ENCODE measurements around the gene ABCB10. TPM values are rescaled to one million over a fixed set of nuclear protein-coding genes. Genes with fewer than 3 reads are reported as not detected.
"Not testable (repeated sequence)": the region's sequence is repeated elsewhere in the genome, so short reads cannot be mapped to it uniquely, and the experiment has no call there.

ABCB10 gene
- total and polyA plus RNA-seq, 8 donors = 3.8 to 8.6 (median 6.4) TPM

- Histone ChIP-seq H3K27me3 (no peaks in the 10 kb centered on the region), H3K36me3 (no peaks in the 10 kb centered on the region), H3K4me1 (peaks cover 0 to 3% (median 0%) of the 10 kb centered on the region in 3 donors), H3K27ac (no peak overlapping the region), H3K4me3 (no peak overlapping the region), H3K9me3 (no peaks in the 10 kb centered on the region)
- ATAC-seq (no peak), FAIRE-seq (no peak), DNase-seq (no peak)
- TF ChIP-seq CTCF (IDR thresholded peaks at IDR 0.05) = no peak
- 31 to 40% methylated on average over 7 of the region's 7 CpGs for WGBS, 2 donors
- intact Hi-C loops (cut with DNase I) = no loop called here
These were observed 4.7 kb upstream of the ABCB10 start for GRCh38 chr1:229563241-229563640.

DNA sequence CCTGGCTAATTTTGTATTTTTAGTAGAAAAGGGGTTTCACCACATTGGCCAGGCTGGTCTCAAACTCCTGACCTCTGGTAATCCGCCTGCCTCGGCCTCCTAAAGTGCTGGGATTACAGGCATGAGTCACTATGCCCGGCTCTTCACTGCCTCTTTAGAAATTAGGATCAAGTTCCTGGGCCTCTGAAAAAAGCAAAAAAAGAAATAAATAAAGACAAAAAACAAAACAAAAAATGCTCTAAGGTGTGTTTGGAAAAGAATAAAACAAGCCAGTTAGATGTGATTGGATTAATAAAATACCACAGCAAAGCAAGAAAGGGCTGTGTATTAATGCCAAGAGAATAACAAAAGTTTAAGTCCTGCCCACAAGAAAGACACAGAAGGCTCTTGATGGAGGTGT, 4.2 kb upstream of the ABCB10 start:
- FAIRE-seq = no peak
- no peak for ATAC-seq
- no peak for DNase-seq
- H3K36me3 ChIP-seq = no peaks in the 10 kb centered on the region
- TF ChIP-seq CTCF (IDR thresholded peaks at IDR 0.05) = no peak
- no peaks in the 10 kb centered on the region for H3K27me3 ChIP-seq
- intact Hi-C loops (cut with DNase I) = no loop called here
- H3K27ac ChIP-seq = no peak overlapping the region
- peaks cover 0 to 3% (median 0%) of the 10 kb centered on the region in 3 donors for H3K4me1 ChIP-seq
- WGBS, 2 donors = 92 to 93% methylated on average over 3 of the region's 3 CpGs
- H3K4me3 ChIP-seq = no peak overlapping the region
- no peaks in the 10 kb centered on the region for H3K9me3 ChIP-seq

DNA sequence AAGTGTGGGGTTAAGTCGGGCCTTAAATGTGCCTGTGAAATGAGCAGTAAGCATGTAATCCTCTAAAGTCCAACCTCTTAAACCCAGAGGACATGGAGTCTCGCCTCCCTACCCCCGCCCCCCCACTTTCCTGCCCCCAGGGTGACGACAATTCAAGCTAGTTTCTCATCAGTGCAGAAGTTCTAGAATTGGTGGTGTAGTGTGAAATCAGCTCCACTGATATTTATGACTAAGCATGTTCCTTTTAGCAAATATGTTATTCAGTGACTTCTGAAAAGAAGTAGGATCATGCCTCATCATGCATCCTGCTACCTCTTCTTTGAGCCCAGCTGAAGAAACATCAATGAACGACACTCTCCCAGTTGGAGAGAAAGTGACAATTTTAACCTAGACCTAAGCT, 2.6 kb upstream of the ABCB10 start:
- TF ChIP-seq CTCF (IDR thresholded peaks at IDR 0.05) = no peak
- no peak overlapping the region for H3K4me3 ChIP-seq
- 88 to 90% methylated on average over 5 of the region's 5 CpGs for WGBS, 2 donors
- peaks cover 0 to 14% (median 0%) of the 10 kb centered on the region in 3 donors for H3K4me1 ChIP-seq
- no peaks in the 10 kb centered on the region for H3K27me3 ChIP-seq
- no peaks in the 10 kb centered on the region for H3K9me3 ChIP-seq
- no peak for FAIRE-seq
- no peak for ATAC-seq
- no peak for DNase-seq
- intact Hi-C loops (cut with DNase I) = no loop called here
- H3K27ac ChIP-seq = no peak overlapping the region
- no peaks in the 10 kb centered on the region for H3K36me3 ChIP-seq

DNA sequence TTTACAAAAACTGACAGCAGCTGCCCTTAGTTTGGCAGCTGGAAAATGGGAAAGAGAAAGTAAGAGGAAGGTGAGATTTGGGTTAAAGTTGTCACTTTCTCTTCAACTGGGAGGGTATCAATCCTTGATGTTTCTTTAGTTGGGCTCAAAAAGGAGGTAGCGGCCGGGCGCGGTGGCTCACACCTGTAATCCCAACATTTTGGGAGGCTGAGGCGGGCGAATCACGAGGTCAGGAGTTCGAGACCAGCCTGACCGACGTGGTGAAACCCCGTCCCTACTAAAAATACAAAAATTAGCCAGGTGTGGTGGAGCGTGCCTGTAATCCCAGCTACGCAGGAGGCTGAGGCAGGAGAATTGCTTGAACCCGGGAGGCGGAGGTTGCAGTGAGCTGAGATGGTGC, 1.6 kb upstream of the ABCB10 start:
- H3K9me3 ChIP-seq; FAIRE-seq; H3K36me3 ChIP-seq; intact Hi-C loops (cut with DNase I); DNase-seq; H3K4me3 ChIP-seq; H3K27ac ChIP-seq; ATAC-seq; H3K27me3 ChIP-seq: not testable (repeated sequence)
- WGBS, 2 donors = 91 to 94% methylated on average over 15 of the region's 15 CpGs
- H3K4me1 ChIP-seq = peaks cover 0 to 21% (median 0%) of the 10 kb centered on the region in 3 donors

GRCh38 chr1:229559336-229559801, 862 bp upstream of the ABCB10 start:
- Histone ChIP-seq H3K4me1 (peaks cover 0 to 25% (median 0%) of the 10 kb centered on the region in 3 donors), H3K27ac (peak overlapping the region; percentile 73 to 86 (median 80)), H3K4me3 (peak overlapping the region; percentile 42 to 89 (median 84))
- DNase-seq = peak in 1 of 6 donors; percentile 26
- not testable (repeated sequence) for H3K36me3 ChIP-seq, ATAC-seq, H3K27me3 ChIP-seq, FAIRE-seq, H3K9me3 ChIP-seq
- 20% methylated on average over 20 of the region's 20 CpGs for WGBS, 2 donors
- intact Hi-C loops (cut with DNase I) = loop anchor here in 2 of 3 donors (10.0 kb wide), 1 partner anchor 65 kb away; the partner anchor contains the start of genes TAF5L (in 2 of the 2) and URB2 (in 2 of the 2)

- peaks cover 0 to 30% (median 0%) of the 10 kb centered on the region in 3 donors for H3K4me1 ChIP-seq
- H3K27me3 ChIP-seq = no peaks in the 10 kb centered on the region
- no peak for FAIRE-seq
- peak; percentile 11 to 44 (median 34) for ATAC-seq
- 0 to 1% methylated on average over 30 to 59 of the region's 59 CpGs for WGBS, 2 donors
- H3K4me3 ChIP-seq = peak overlapping the region; percentile 42 to 89 (median 84)
- no peak for TF ChIP-seq CTCF (IDR thresholded peaks at IDR 0.05)
- peak overlapping the region in 3 of 4 donors; percentile 78 to 86 (median 83) for H3K27ac ChIP-seq
- peak; percentile 34 to 83 (median 57) for DNase-seq
- H3K9me3 ChIP-seq = no peaks in the 10 kb centered on the region
- no peaks in the 10 kb centered on the region for H3K36me3 ChIP-seq
- intact Hi-C loops (cut with DNase I) = loop anchor here in 2 of 3 donors (10.0 kb wide), 1 partner anchor 67 kb away; the partner anchor contains the start of genes TAF5L (in 2 of the 2) and URB2 (in 2 of the 2)
These were observed 543 bp downstream of the ABCB10 start for GRCh38 chr1:229557913-229558414.

Measured in pancreas (tissue), 10 donors.